K562 (cell line): Measurements from ENCODE around the gene LANCL3. TPM values are rescaled to one million over a fixed set of nuclear protein-coding genes. Genes with fewer than 3 reads are reported as not detected.
A peak's percentile ranks its signal among the peaks of the same experiment; 100 is the strongest.

Source experiments
- ATAC-seq: fragments of 200-7000 bp; cut with Tn5 transposase; 3 replicates; pipeline ENCODE4 v1.9.1; 2020; ENCODE audit warnings: moderate library complexity
- BruUV-seq: library from RNA; stranded (reverse); fragments of 400-500 nt; replicated peaks from 2 replicates; lab custom pipeline; 2021; lab: Mats Ljungman, UMichigan
- CTCF ChIA-PET: fragments of 300-600 bp; formaldehyde crosslinking; extraction: SDS; loops from one replicate; lab custom pipeline; 2021; ENCODE audit warnings: low intra/inter-chr PET ratio; lab: Yijun Ruan, JAX
- POLR2A ChIA-PET: fragments of 300-600, 350-650 bp; sonication (Branson Sonifier 250); formaldehyde crosslinking; extraction: SDS; loops from one replicate; lab custom pipeline; 2021; ENCODE audit warnings: antibody characterized with exemption, inconsistent platforms; lab: Yijun Ruan, JAX
- DNase-seq, 4 experiments: peaks; one replicate each; pipeline versions ENCODE4 v3.0.0 to v3.0.0-alpha.2; 2011 to 2018; ENCODE audit warnings: low spot score in 3 of 4, mixed read lengths in 3 of 4; ENCODE audit errors: extremely low read depth in 1 of 4
- FAIRE-seq: peaks from 2 replicates; lab custom pipeline; 2011; peaks lifted over from hg19 to GRCh38; lab: Jason Lieb, UNC
- H2AFZ ChIP-seq: 2 replicates; pipeline ENCODE4 v1.6.0; 2011; ENCODE audit warnings: low read depth, low read length, control low read depth, inconsistent platforms
- H3K27ac ChIP-seq: fragments of 200-600 bp; 3 replicates; pipeline ENCODE4 v1.8.0; 2011; ENCODE audit warnings: low read depth, mild to moderate bottlenecking, control low read depth, inconsistent platforms, low read length, moderate library complexity, mixed read lengths; ENCODE audit errors: extremely low read depth
- H3K27me3 ChIP-seq, 2 experiments: fragments of 300-600 bp in 1 of 2; 2 replicates in 1 of 2; 3 replicates in 1 of 2; pipeline versions ENCODE4 v1.6.0 to v1.8.0; 2011; ENCODE audit warnings: inconsistent platforms in 2 of 2, low read length in 2 of 2, mild to moderate bottlenecking in 1 of 2, mixed read lengths in 1 of 2, moderate library complexity in 1 of 2; ENCODE audit not compliant: control insufficient read depth in 2 of 2, insufficient read depth in 2 of 2
- H3K36me3 ChIP-seq: fragments of 300-600 bp; 3 replicates; pipeline ENCODE4 v1.8.0; 2011; ENCODE audit warnings: mild to moderate bottlenecking, low read length, inconsistent platforms; ENCODE audit not compliant: control insufficient read depth, insufficient read depth
- H3K4me1 ChIP-seq, 2 experiments: fragments of 200-600 bp in 1 of 2; replicated peaks in 1 of 2; 2 replicates in 1 of 2; 3 replicates in 1 of 2; pipeline versions ENCODE4 v1.5.1 to v1.8.0; 2011; ENCODE audit warnings: inconsistent platforms in 2 of 2, low read length in 2 of 2, mild to moderate bottlenecking in 1 of 2, mixed read lengths in 1 of 2, moderate library complexity in 1 of 2; ENCODE audit not compliant: control insufficient read depth in 2 of 2, insufficient read depth in 2 of 2
- H3K4me2 ChIP-seq: 2 replicates; pipeline ENCODE4 v1.6.1; 2011; ENCODE audit warnings: low read length, control low read depth, inconsistent platforms, mixed read lengths; ENCODE audit not compliant: insufficient read depth
- H3K4me3 ChIP-seq: fragments of 200-600 bp; sonication (generic), shearing (Covaris generic); 2 replicates; pipeline ENCODE4 v1.5.1; 2016; ENCODE audit warnings: control low read depth, inconsistent platforms
- H3K79me2 ChIP-seq: fragments of 200-600 bp; 3 replicates; pipeline ENCODE4 v1.8.0; 2011; ENCODE audit warnings: low read length, inconsistent platforms; ENCODE audit not compliant: control insufficient read depth, insufficient read depth
- H3K9ac ChIP-seq, 2 experiments: 2 replicates each; pipeline versions ENCODE4 v1.6.0 to v1.6.1; 2011; ENCODE audit warnings: low read depth in 2 of 2, low read length in 2 of 2, control low read depth in 1 of 2, inconsistent platforms in 1 of 2, mild to moderate bottlenecking in 1 of 2, mixed read lengths in 1 of 2; ENCODE audit not compliant: insufficient read depth in 1 of 2
- H3K9me1 ChIP-seq: one replicate; pipeline ENCODE4 v1.6.0; 2011; ENCODE audit warnings: inconsistent platforms, mild to moderate bottlenecking, low read length, moderate library complexity; ENCODE audit not compliant: control insufficient read depth, insufficient read depth
- H3K9me3 ChIP-seq: replicated peaks from 2 replicates; pipeline ENCODE4 v1.5.1; 2011; ENCODE audit warnings: low read depth, low read length, inconsistent platforms; ENCODE audit not compliant: control insufficient read depth, insufficient read depth
- H4K20me1 ChIP-seq: replicated peaks from 2 replicates; pipeline ENCODE4 v1.6.1; 2011; ENCODE audit warnings: low read length, inconsistent platforms, mixed read lengths; ENCODE audit not compliant: control insufficient read depth, insufficient read depth
- FOSL1 ChIP-seq: fragments of 200-800 bp; sonication (Bioruptor generic); conservative IDR thresholded peaks from 2 replicates; pipeline ENCODE4 v1.6.1; 2016; ENCODE audit warnings: missing genetic modification characterization, missing compliant biosample characterization
- GABPA ChIP-seq: fragments of 200-800 bp; sonication (Bioruptor generic); conservative IDR thresholded peaks from 2 replicates; pipeline ENCODE4 v1.6.1; 2016; ENCODE audit warnings: low read depth, missing genetic modification characterization, missing compliant biosample characterization
- RCOR1 ChIP-seq, 2 experiments: IDR thresholded peaks; 2 replicates each; pipeline ENCODE4 v1.6.1; 2012; ENCODE audit warnings: low read depth in 2 of 2, low read length in 2 of 2, borderline replicate concordance in 1 of 2, improper control_type of control experiment in 1 of 2
- ZNF583 ChIP-seq: fragments of 250-450 bp; sonication (Bioruptor Pico); IDR thresholded peaks from 2 replicates; pipeline ENCODE4 v1.4.0; 2020
- WGBS: fragments of 100-300 bp; shearing (Covaris generic); methylation state at CpG from one replicate; pipeline ENCODE4 v1.1.6; 2016; ENCODE audit warnings: low coverage, mixed read lengths; ENCODE audit not compliant: insufficient coverage; ENCODE audit errors: missing lambda C conversion rate; 5-methylcytosine and 5-hydroxymethylcytosine counted together
- in situ Hi-C: fragments of 300-500 bp; cut with MboI; formaldehyde crosslinking; loops from 4 replicates; pipeline ENCODE4 v1.15.0; 2018; ENCODE audit warnings: inconsistent platforms, mixed read lengths
- intact Hi-C: fragments of 100-400 bp; cut with micrococcal nuclease; formaldehyde crosslinking; loops from 2 replicates; pipeline ENCODE4 v1.14.2; 2022
- polyA plus RNA-seq, 8 experiments: library from polyadenylated mRNA; depleted of rRNA in 4 of 8; stranded (reverse) in 5 of 8; unstranded in 3 of 8; fragments of >200 nt; fragmentation: Nextera tagmentation in 2 of 8; fragmentation: Illumina TruSeq in 1 of 8; extraction: Ambion mirVana in 2 of 8; extraction: Trizol in 1 of 8; gene quantifications; 2 replicates each; pipeline versions ENCODE4 v1.2.1 to v1.2.3, GENCODE V29; 2011 to 2014; ENCODE audit warnings: inconsistent platforms in 1 of 8, missing spikeins in 1 of 8
- total RNA-seq, 7 experiments: library from RNA; depleted of rRNA in 6 of 7; stranded (reverse); fragments of >200 nt in 6 of 7; fragmentation: Illumina TruSeq in 2 of 7; extraction: Trizol in 2 of 7; gene quantifications; 2 replicates each; pipeline versions ENCODE4 v1.2.1 to v1.2.3, GENCODE V29; 2011 to 2021; ENCODE audit warnings: low replicate concordance in 1 of 7
- TF ChIP-seq, protein P1 (sequence below): fragments of 250-450 bp; sonication (Bioruptor Pico); IDR thresholded peaks from 2 replicates; pipeline ENCODE4 v1.8.0; 2021; ENCODE audit warnings: borderline replicate concordance, mild to moderate bottlenecking, moderate library complexity; ENCODE audit not compliant: poor library complexity, severe bottlenecking
- TF ChIP-seq, protein P2 (sequence below), 3 experiments: fragments of 200-800 bp in 1 of 3; fragments of 250-450 bp in 1 of 3; fragments of 450-650 bp in 1 of 3; sonication (Bioruptor Pico) in 1 of 3; sonication (Bioruptor generic) in 1 of 3; formaldehyde crosslinking in 1 of 3; IDR thresholded peaks; 2 replicates each; pipeline versions ENCODE4 v1.6.1 to v1.8.0; 2016 to 2022; ENCODE audit warnings: mild to moderate bottlenecking in 2 of 3, missing genetic modification characterization in 2 of 3, missing compliant biosample characterization in 1 of 3, moderate library complexity in 1 of 3
- TF ChIP-seq, protein P3 (sequence below): fragments of 450-650 bp; IDR thresholded peaks from 2 replicates; pipeline ENCODE4 v1.6.1; 2016; ENCODE audit warnings: antibody characterized with exemption
- TF ChIP-seq, protein P4 (sequence below): sonication (generic); formaldehyde crosslinking; IDR thresholded peaks from 2 replicates; pipeline ENCODE4 v1.8.1; 2023; ENCODE audit warnings: missing genetic modification reagents, mild to moderate bottlenecking, borderline replicate concordance

Gene LANCL3
- total and polyA plus RNA-seq, 9 of the 15 experiments (the other 6 are each of a cell fraction or from before 2014, with no cell fraction given), result 0.41 to 1.5 (median 0.58) TPM

DNA sequence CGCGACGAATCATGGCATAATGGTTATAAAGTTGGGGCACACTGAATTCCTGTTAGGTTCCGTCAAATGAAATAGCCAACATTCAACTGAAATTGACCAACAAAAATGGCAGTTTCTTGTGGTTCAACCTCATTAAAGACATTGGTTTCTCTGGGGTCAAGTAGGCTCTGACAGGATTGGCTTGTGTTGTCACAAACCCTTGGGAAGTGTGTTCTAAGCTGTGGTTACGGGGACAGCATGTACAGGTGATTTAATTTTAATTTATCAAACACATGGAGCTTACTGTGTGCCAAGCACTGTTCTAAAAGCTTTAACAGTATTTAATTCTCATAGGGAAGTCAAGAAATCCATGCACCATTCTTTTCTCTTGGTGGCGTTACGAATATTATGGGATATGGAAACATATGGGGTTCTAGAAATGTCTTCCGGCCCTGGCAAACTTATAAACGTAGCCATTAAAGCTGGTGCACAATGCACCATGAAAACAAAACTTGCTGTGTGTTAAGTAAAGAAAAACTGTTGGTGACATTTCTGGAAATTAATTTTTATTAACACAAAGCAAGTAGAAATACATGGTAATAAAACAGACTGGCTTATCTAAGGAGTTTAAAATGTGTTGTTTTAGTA lies 115.0 kb downstream of the LANCL3 start:
- POLR2A ChIA-PET, result interaction anchor here (1.1 to 1.7 kb wide), 5 partner anchors 15 to 72 kb away, joined by 3 to 6 read pairs (median 3); no protein-coding TSS in a partner anchor
- H3K27me3 ChIP-seq, result no peaks in the 10 kb centered on the region
- WGBS, result 8% methylated on average over 9 of the region's 9 CpGs
- H3K27ac ChIP-seq, result peak overlapping the region; percentile 90
- peak in 1 of 4 experiments; percentile 18 for DNase-seq
- in situ Hi-C loops, result no loop called here
- H2AFZ ChIP-seq, result peak overlapping the region; percentile 81
- H3K79me2 ChIP-seq, result peaks cover 52% of the 10 kb centered on the region
- H4K20me1 ChIP-seq, result no peaks in the 10 kb centered on the region
- no peaks in the 10 kb centered on the region; the same call in 2 of the 3 replicates for H3K36me3 ChIP-seq
- H3K9ac ChIP-seq, result peak overlapping the region; percentile 80 to 94
- H3K9me3 ChIP-seq, result no peaks in the 10 kb centered on the region
- peak overlapping the region; percentile 54 for H3K4me3 ChIP-seq
- no peaks in the 10 kb centered on the region for H3K9me1 ChIP-seq
- BruUV-seq, result TSS peak; percentile 58
- peak; percentile 29 for FAIRE-seq
- H3K4me1 ChIP-seq, result peaks cover 10 to 27% of the 10 kb centered on the region in 2 experiments; a peak in 4 of 5 replicates
- no peak; the same call in 2 of the 3 replicates for ATAC-seq
- peak overlapping the region; percentile 86 for H3K4me2 ChIP-seq
- CTCF ChIA-PET, result no interaction called here
- intact Hi-C loops, result loop anchor here (5.0 kb wide), 1 partner anchor 114 kb away; the partner anchor contains the start of gene LANCL3
- TF ChIP-seq, protein P1, sequence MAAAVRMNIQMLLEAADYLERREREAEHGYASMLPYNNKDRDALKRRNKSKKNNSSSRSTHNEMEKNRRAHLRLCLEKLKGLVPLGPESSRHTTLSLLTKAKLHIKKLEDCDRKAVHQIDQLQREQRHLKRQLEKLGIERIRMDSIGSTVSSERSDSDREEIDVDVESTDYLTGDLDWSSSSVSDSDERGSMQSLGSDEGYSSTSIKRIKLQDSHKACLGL (CRISPR knock-in tag), result no peak
- TF ChIP-seq, protein P2, sequence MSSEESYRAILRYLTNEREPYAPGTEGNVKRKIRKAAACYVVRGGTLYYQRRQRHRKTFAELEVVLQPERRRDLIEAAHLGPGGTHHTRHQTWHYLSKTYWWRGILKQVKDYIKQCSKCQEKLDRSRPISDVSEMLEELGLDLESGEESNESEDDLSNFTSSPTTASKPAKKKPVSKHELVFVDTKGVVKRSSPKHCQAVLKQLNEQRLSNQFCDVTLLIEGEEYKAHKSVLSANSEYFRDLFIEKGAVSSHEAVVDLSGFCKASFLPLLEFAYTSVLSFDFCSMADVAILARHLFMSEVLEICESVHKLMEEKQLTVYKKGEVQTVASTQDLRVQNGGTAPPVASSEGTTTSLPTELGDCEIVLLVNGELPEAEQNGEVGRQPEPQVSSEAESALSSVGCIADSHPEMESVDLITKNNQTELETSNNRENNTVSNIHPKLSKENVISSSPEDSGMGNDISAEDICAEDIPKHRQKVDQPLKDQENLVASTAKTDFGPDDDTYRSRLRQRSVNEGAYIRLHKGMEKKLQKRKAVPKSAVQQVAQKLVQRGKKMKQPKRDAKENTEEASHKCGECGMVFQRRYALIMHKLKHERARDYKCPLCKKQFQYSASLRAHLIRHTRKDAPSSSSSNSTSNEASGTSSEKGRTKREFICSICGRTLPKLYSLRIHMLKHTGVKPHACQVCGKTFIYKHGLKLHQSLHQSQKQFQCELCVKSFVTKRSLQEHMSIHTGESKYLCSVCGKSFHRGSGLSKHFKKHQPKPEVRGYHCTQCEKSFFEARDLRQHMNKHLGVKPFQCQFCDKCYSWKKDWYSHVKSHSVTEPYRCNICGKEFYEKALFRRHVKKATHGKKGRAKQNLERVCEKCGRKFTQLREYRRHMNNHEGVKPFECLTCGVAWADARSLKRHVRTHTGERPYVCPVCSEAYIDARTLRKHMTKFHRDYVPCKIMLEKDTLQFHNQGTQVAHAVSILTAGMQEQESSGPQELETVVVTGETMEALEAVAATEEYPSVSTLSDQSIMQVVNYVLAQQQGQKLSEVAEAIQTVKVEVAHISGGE (CRISPR knock-in tag; IDR thresholded peaks at IDR 0.05), result peak in 1 of 3 experiments; percentile 32; a peak in 1 of 6 replicates
- TF ChIP-seq FOSL1 (tag) (no peak), RCOR1 (IDR thresholded peaks at IDR 0.05; ENCODE audit: borderline replicate concordance in 1 of 2, low read depth in 2 of 2, low read length in 2 of 2) (no peak), GABPA (tag) (no peak), ZNF583 (CRISPR knock-in tag) (no peak)
- TF ChIP-seq, protein P3, sequence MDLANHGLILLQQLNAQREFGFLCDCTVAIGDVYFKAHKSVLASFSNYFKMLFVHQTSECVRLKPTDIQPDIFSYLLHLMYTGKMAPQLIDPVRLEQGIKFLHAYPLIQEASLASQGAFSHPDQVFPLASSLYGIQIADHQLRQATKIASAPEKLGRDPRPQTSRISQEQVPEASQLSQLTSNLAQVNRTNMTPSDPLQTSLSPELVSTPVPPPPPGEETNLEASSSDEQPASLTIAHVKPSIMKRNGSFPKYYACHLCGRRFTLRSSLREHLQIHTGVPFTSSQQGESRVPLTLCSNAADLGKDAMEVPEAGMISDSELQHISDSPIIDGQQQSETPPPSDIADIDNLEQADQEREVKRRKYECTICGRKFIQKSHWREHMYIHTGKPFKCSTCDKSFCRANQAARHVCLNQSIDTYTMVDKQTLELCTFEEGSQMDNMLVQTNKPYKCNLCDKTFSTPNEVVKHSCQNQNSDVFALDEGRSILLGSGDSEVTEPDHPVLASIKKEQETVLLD, result no peak
- TF ChIP-seq, protein P4, sequence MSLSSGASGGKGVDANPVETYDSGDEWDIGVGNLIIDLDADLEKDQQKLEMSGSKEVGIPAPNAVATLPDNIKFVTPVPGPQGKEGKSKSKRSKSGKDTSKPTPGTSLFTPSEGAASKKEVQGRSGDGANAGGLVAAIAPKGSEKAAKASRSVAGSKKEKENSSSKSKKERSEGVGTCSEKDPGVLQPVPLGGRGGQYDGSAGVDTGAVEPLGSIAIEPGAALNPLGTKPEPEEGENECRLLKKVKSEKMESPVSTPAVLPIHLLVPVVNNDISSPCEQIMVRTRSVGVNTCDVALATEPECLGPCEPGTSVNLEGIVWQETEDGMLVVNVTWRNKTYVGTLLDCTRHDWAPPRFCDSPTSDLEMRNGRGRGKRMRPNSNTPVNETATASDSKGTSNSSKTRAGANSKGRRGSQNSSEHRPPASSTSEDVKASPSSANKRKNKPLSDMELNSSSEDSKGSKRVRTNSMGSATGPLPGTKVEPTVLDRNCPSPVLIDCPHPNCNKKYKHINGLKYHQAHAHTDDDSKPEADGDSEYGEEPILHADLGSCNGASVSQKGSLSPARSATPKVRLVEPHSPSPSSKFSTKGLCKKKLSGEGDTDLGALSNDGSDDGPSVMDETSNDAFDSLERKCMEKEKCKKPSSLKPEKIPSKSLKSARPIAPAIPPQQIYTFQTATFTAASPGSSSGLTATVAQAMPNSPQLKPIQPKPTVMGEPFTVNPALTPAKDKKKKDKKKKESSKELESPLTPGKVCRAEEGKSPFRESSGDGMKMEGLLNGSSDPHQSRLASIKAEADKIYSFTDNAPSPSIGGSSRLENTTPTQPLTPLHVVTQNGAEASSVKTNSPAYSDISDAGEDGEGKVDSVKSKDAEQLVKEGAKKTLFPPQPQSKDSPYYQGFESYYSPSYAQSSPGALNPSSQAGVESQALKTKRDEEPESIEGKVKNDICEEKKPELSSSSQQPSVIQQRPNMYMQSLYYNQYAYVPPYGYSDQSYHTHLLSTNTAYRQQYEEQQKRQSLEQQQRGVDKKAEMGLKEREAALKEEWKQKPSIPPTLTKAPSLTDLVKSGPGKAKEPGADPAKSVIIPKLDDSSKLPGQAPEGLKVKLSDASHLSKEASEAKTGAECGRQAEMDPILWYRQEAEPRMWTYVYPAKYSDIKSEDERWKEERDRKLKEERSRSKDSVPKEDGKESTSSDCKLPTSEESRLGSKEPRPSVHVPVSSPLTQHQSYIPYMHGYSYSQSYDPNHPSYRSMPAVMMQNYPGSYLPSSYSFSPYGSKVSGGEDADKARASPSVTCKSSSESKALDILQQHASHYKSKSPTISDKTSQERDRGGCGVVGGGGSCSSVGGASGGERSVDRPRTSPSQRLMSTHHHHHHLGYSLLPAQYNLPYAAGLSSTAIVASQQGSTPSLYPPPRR (CRISPR knock-in tag), result no peak
